Stimulated activated naive CD8-positive, alpha-beta T cell treated with anti-CD3 and anti-CD28 coated beads, Interleukin-15, amount 100 ng/mL, for 72 hours (primary cell): ENCODE measurements around the gene UBR1.
A peak's percentile ranks its signal among the peaks of the same experiment; 100 is the strongest.
"Not testable (repeated sequence)": the region's sequence is repeated elsewhere in the genome, so short reads cannot be mapped to it uniquely, and the experiment has no call there.

ENCODE experiments used
- ATAC-seq: fragments of 150-1000 bp; cut with Tn5 transposase; 2 replicates; pipeline ENCODE4 v1.10.0; 2021; ENCODE audit warnings: mild to moderate bottlenecking, moderate library complexity
- DNase-seq, 2 donors: peaks; one replicate each; pipeline ENCODE4 v3.0.0; 2021 to 2022
- H3K27ac Mint-ChIP-seq, 2 donors: one replicate each; pipeline ENCODE4 v1.8.0; 2022; ENCODE audit warnings: mild to moderate bottlenecking in 2 of 2, mixed read lengths in 2 of 2, moderate library complexity in 2 of 2
- H3K27me3 Mint-ChIP-seq: one replicate; pipeline ENCODE4 v1.8.0; 2022; ENCODE audit warnings: mixed read lengths
- H3K4me1 Mint-ChIP-seq: one replicate; pipeline ENCODE4 v1.8.0; 2022; ENCODE audit warnings: mild to moderate bottlenecking, mixed read lengths
- H3K4me3 Mint-ChIP-seq, 2 donors: one replicate each; pipeline ENCODE4 v1.8.0; 2022; ENCODE audit warnings: mild to moderate bottlenecking in 2 of 2, mixed read lengths in 2 of 2, moderate library complexity in 1 of 2
- H3K9me3 Mint-ChIP-seq, 2 donors: one replicate each; pipeline ENCODE4 v1.8.0; 2022; ENCODE audit warnings: mixed read lengths in 2 of 2

The UBR1 gene

GRCh38 chr15:42984493-42985034 is 121.3 kb downstream of the UBR1 start:
- no peak for ATAC-seq

GRCh38 chr15:42979113-42979512 is 126.7 kb downstream of the UBR1 start:
- not testable (repeated sequence) for H3K27ac Mint-ChIP-seq, DNase-seq, H3K4me3 Mint-ChIP-seq, H3K4me1 Mint-ChIP-seq, H3K27me3 Mint-ChIP-seq, H3K9me3 Mint-ChIP-seq, ATAC-seq

More at GRCh38 chr15:42984493-42985034, 121.3 kb downstream of the UBR1 start:
- Mint-ChIP-seq H3K9me3 (no peaks in the 10 kb centered on the region), H3K27me3 (no peaks in the 10 kb centered on the region), H3K4me3 (no peak overlapping the region), H3K27ac (no peak overlapping the region), H3K4me1 (no peaks in the 10 kb centered on the region)
- no peak for DNase-seq

GRCh38 chr15:42974202-42974862 is 131.5 kb downstream of the UBR1 start:
- Mint-ChIP-seq H3K4me3 (no peak overlapping the region), H3K27ac (peak overlapping the region in 1 of 2 donors; percentile 74), H3K9me3 (no peaks in the 10 kb centered on the region), H3K27me3 (no peaks in the 10 kb centered on the region), H3K4me1 (no peaks in the 10 kb centered on the region)
- no peak for ATAC-seq
- DNase-seq, result no peak

GRCh38 chr15:42973114-42973513 is 132.7 kb downstream of the UBR1 start:
- no peak for ATAC-seq
- DNase-seq, result no peak
- Mint-ChIP-seq H3K4me1 (no peaks in the 10 kb centered on the region), H3K27me3 (no peaks in the 10 kb centered on the region), H3K4me3 (no peak overlapping the region), H3K9me3 (no peaks in the 10 kb centered on the region), H3K27ac (no peak overlapping the region)

- Mint-ChIP-seq H3K27ac (no peak overlapping the region), H3K9me3 (no peaks in the 10 kb centered on the region), H3K4me3 (no peak overlapping the region), H3K4me1 (no peaks in the 10 kb centered on the region), H3K27me3 (no peaks in the 10 kb centered on the region)
- DNase-seq, result no peak
- ATAC-seq, result no peak
Measured at GRCh38 chr15:42971830-42972229, 134.0 kb downstream of the UBR1 start.

- no peak overlapping the region for H3K27ac Mint-ChIP-seq
- no peaks in the 10 kb centered on the region for H3K27me3 Mint-ChIP-seq
- DNase-seq (no peak), ATAC-seq (no peak)
- no peaks in the 10 kb centered on the region for H3K9me3 Mint-ChIP-seq
- no peaks in the 10 kb centered on the region for H3K4me1 Mint-ChIP-seq
- H3K4me3 Mint-ChIP-seq, result no peak overlapping the region
Measured at GRCh38 chr15:42964476-42964875, 141.4 kb downstream of the UBR1 start.

- Mint-ChIP-seq H3K4me3 (no peak overlapping the region), H3K27me3 (no peaks in the 10 kb centered on the region), H3K9me3 (peaks cover 0 to 4% of the 10 kb centered on the region in 2 donors), H3K27ac (no peak overlapping the region), H3K4me1 (peaks cover 13% of the 10 kb centered on the region)
- no peak for ATAC-seq
- DNase-seq, result no peak
Measured at GRCh38 chr15:42955518-42955917, 150.3 kb downstream of the UBR1 start.

- DNase-seq (no peak), ATAC-seq (no peak)
- Mint-ChIP-seq H3K27me3 (no peaks in the 10 kb centered on the region), H3K27ac (peak overlapping the region in 1 of 2 donors; percentile 21), H3K4me1 (peaks cover 13% of the 10 kb centered on the region), H3K9me3 (peaks cover 0 to 4% of the 10 kb centered on the region in 2 donors), H3K4me3 (no peak overlapping the region)
Measured at GRCh38 chr15:42954291-42954690, 151.5 kb downstream of the UBR1 start.

GRCh38 chr15:42948898-42949297 is 156.9 kb downstream of the UBR1 start:
- H3K9me3 Mint-ChIP-seq, ATAC-seq, H3K27me3 Mint-ChIP-seq, H3K27ac Mint-ChIP-seq, H3K4me1 Mint-ChIP-seq, H3K4me3 Mint-ChIP-seq, DNase-seq: not testable (repeated sequence)

GRCh38 chr15:42940527-42940926 is 165.3 kb downstream of the UBR1 start:
- ATAC-seq (no peak), DNase-seq (no peak)
- Mint-ChIP-seq H3K4me3 (no peak overlapping the region), H3K4me1 (no peaks in the 10 kb centered on the region), H3K27me3 (no peaks in the 10 kb centered on the region), H3K27ac (no peak overlapping the region), H3K9me3 (no peaks in the 10 kb centered on the region)

GRCh38 chr15:42939841-42940240 is 166.0 kb downstream of the UBR1 start:
- ATAC-seq, result no peak
- DNase-seq, result no peak
- Mint-ChIP-seq H3K27ac (no peak overlapping the region), H3K4me1 (no peaks in the 10 kb centered on the region), H3K27me3 (no peaks in the 10 kb centered on the region), H3K4me3 (no peak overlapping the region), H3K9me3 (no peaks in the 10 kb centered on the region)

GRCh38 chr15:42937143-42937542 is 168.7 kb downstream of the UBR1 start:
- no peak for ATAC-seq
- Mint-ChIP-seq H3K4me1 (no peaks in the 10 kb centered on the region), H3K9me3 (no peaks in the 10 kb centered on the region)

GRCh38 chr15:42933886-42934667 is 171.8 kb downstream of the UBR1 start:
- Mint-ChIP-seq H3K4me1 (no peaks in the 10 kb centered on the region), H3K27me3 (no peaks in the 10 kb centered on the region)
- no peak for DNase-seq

More at GRCh38 chr15:42937143-42937542, 168.7 kb downstream of the UBR1 start:
- no peaks in the 10 kb centered on the region for H3K27me3 Mint-ChIP-seq
- DNase-seq, result no peak
- no peak overlapping the region for H3K4me3 Mint-ChIP-seq
- no peak overlapping the region for H3K27ac Mint-ChIP-seq

GRCh38 chr15:42932833-42933515 is 172.9 kb downstream of the UBR1 start:
- no peak for ATAC-seq
- H3K27me3 Mint-ChIP-seq, result no peaks in the 10 kb centered on the region
- H3K4me1 Mint-ChIP-seq, result no peaks in the 10 kb centered on the region
- no peak overlapping the region for H3K27ac Mint-ChIP-seq
- H3K9me3 Mint-ChIP-seq, result no peaks in the 10 kb centered on the region
- no peak for DNase-seq
- H3K4me3 Mint-ChIP-seq, result no peak overlapping the region

More at GRCh38 chr15:42933886-42934667, 171.8 kb downstream of the UBR1 start:
- Mint-ChIP-seq H3K27ac (no peak overlapping the region), H3K9me3 (no peaks in the 10 kb centered on the region), H3K4me3 (no peak overlapping the region)
- ATAC-seq, result no peak

GRCh38 chr15:42931702-42932486 is 173.9 kb downstream of the UBR1 start:
- no peaks in the 10 kb centered on the region for H3K9me3 Mint-ChIP-seq
- no peak for ATAC-seq
- no peak for DNase-seq
- H3K4me1 Mint-ChIP-seq, result no peaks in the 10 kb centered on the region
- H3K4me3 Mint-ChIP-seq, result no peak overlapping the region
- H3K27ac Mint-ChIP-seq, result no peak overlapping the region
- no peaks in the 10 kb centered on the region for H3K27me3 Mint-ChIP-seq
